Measurements from ENCODE around the gene SLC1A3. TPM values are rescaled to one million over a fixed set of nuclear protein-coding genes. Genes with fewer than 3 reads are reported as not detected.
"Not testable (repeated sequence)": the region's sequence is repeated elsewhere in the genome, so short reads cannot be mapped to it uniquely, and the experiment has no call there.

Gene SLC1A3
- total RNA-seq, 2 donors from 2014 or later, result 11.2 to 18.5 TPM

DNA sequence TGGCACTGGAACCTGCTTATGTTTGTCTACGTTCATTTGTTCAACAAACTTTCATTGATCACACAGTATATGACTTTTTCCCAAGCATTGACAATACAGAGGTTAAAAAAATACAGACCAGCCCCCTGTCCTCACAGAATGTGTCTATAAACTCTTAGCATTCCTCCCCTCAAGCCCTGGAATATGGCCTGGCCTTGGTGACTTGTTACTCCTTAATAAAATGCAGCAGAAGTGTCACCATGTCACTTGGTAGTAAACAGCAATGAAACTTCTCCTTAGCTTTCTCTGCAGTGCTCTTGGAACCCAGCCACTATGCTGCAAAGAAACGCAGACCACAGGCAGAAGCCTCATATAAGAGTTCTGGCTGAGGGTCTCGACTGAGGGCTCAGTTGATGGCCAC, 19.1 kb upstream of the SLC1A3 start:
- WGBS, 2 donors, result 46 to 56% methylated on average over 3 of the region's 3 CpGs
- H3K36me3 ChIP-seq (replicated peaks in 1 of 2; ENCODE audit: insufficient read depth in 1 of 2, low read depth in 2 of 2), result no peaks in the 10 kb centered on the region
- ATAC-seq, result no peak
- TF ChIP-seq, protein P1, sequence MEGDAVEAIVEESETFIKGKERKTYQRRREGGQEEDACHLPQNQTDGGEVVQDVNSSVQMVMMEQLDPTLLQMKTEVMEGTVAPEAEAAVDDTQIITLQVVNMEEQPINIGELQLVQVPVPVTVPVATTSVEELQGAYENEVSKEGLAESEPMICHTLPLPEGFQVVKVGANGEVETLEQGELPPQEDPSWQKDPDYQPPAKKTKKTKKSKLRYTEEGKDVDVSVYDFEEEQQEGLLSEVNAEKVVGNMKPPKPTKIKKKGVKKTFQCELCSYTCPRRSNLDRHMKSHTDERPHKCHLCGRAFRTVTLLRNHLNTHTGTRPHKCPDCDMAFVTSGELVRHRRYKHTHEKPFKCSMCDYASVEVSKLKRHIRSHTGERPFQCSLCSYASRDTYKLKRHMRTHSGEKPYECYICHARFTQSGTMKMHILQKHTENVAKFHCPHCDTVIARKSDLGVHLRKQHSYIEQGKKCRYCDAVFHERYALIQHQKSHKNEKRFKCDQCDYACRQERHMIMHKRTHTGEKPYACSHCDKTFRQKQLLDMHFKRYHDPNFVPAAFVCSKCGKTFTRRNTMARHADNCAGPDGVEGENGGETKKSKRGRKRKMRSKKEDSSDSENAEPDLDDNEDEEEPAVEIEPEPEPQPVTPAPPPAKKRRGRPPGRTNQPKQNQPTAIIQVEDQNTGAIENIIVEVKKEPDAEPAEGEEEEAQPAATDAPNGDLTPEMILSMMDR (IDR thresholded peaks at IDR 0.05), result no peak
- TF ChIP-seq POLR2A (IDR thresholded peaks at IDR 0.05), result no peak
- H3K27ac ChIP-seq, result no peak overlapping the region
- H3K27me3 ChIP-seq, result no peaks in the 10 kb centered on the region
- no peak for DNase-seq
- no peaks in the 10 kb centered on the region for H3K9me3 ChIP-seq
- no peaks in the 10 kb centered on the region for H3K4me1 ChIP-seq
- H3K4me3 ChIP-seq, result no peak overlapping the region
- intact Hi-C loops (cut with DNase I), result no loop called here

DNA sequence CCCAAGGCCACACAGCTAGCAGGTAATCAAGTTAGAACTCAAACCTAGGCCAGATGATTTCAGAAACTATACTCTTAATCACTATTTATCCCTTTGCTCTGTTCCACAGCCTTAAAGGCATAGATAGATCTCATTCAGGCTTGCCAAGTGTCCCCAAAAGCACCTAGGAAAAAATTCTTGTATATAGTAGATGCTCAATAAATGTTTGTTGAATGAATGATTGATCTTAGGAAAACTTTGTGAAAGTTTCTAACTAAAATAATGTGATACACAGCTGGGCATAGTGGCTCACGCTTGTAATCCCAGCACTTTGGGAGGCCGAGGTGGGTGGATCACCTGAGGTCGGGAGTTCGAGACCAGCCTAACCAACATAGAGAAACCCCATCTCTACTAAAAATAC, 16.7 kb upstream of the SLC1A3 start:
- H3K4me3 ChIP-seq; intact Hi-C loops (cut with DNase I); H3K9me3 ChIP-seq; H3K36me3 ChIP-seq (replicated peaks in 1 of 2; ENCODE audit: insufficient read depth in 1 of 2, low read depth in 2 of 2); DNase-seq; H3K27me3 ChIP-seq; ATAC-seq; H3K4me1 ChIP-seq; H3K27ac ChIP-seq: not testable (repeated sequence)
- WGBS, 2 donors, result 80 to 82% methylated on average over 4 of the region's 4 CpGs

DNA sequence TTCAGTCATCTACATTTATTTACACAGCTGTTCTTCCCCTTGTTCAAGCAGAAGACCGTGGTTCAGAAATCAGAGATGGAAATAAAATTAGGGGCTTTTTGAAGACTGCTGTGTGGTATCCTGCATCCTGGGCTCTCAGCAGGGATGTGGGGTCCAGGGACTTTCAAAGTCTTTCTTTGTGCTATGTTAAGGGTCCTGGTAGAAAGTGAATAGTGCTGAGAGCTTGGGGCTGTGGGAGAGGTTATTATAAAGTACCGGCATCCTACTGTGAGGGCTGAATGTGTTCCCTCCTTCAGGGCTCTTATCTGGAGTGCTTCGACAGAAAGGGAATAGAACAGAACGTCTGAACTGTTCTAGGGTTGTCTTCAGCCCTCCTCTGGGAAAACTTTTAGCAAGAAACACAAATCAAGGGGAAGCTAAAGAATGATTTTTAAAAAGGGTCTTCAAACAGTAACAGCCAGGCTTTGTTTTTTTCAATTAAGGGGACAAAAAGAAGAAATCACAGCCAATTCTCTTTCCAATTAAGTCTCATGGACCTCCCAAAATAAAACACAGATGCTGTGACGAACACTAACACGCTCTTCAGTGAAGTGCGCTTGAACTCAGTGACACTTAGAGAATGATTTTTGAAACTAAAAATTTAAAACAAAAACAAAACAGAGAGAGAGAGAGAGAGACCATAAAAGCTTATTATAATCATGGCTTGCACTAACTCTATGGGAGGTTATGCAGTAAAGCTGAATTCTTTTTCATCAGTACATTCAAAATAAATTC, 15.7 kb upstream of the SLC1A3 start:
- no peaks in the 10 kb centered on the region for H3K9me3 ChIP-seq
- no peak overlapping the region for H3K4me3 ChIP-seq
- ATAC-seq (no peak), DNase-seq (no peak)
- 51 to 65% methylated on average over 7 of the region's 7 CpGs for WGBS, 2 donors
- intact Hi-C loops (cut with DNase I), result no loop called here
- no peak overlapping the region for H3K27ac ChIP-seq
- no peaks in the 10 kb centered on the region for H3K27me3 ChIP-seq
- H3K36me3 ChIP-seq (replicated peaks in 1 of 2; ENCODE audit: insufficient read depth in 1 of 2, low read depth in 2 of 2), result no peaks in the 10 kb centered on the region
- no peaks in the 10 kb centered on the region for H3K4me1 ChIP-seq
- no peak for TF ChIP-seq POLR2A (IDR thresholded peaks at IDR 0.05)
- TF ChIP-seq, protein P1 (IDR thresholded peaks at IDR 0.05), result no peak

DNA sequence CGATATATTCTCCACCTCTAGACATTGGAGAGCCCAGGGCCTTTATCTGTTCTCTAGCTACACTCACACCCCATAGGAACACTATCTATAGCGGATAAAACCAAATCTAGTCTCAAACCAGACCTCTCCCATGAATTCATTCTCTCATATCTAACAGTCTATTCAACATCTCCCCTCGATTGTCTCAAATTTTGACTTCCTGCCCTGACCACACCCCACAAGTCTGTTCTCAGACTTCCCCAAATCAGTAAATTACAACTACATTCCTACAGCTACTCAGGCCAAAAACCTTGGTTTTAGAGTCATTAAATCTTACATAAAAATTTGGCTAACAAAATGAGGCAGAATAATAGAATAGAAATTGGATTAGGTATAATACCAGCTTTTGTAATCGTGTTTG, 12.5 kb upstream of the SLC1A3 start:
- H3K27ac ChIP-seq, result no peak overlapping the region
- no peaks in the 10 kb centered on the region for H3K27me3 ChIP-seq
- ATAC-seq (no peak), DNase-seq (no peak)
- TF ChIP-seq, protein P1 (IDR thresholded peaks at IDR 0.05), result no peak
- TF ChIP-seq POLR2A (IDR thresholded peaks at IDR 0.05), result no peak
- H3K9me3 ChIP-seq, result no peaks in the 10 kb centered on the region
- WGBS, 2 donors, result 63 to 68% methylated on average over 4 of the region's 4 CpGs
- intact Hi-C loops (cut with DNase I), result no loop called here
- H3K36me3 ChIP-seq (replicated peaks in 1 of 2; ENCODE audit: insufficient read depth in 1 of 2, low read depth in 2 of 2), result no peaks in the 10 kb centered on the region
- no peaks in the 10 kb centered on the region for H3K4me1 ChIP-seq
- no peak overlapping the region for H3K4me3 ChIP-seq

DNA sequence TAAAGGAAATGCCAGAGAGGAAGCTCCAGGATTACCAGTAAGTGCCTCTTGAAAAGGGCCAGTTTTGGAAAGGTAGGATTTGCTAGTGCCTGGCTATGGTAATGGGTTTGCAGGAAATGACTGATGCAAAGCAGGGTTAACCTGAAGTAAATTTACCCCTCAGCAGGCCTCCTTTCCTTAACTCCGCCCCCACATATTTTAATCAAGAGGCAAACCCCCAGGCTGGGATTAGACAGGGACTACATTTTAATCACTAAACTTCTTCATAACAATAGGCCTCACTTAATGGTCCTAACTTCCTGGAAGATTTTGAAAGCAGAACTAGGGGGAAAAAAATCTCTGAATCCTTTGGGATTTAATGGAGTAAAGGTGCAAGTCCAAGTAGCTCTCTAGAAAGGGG, 10.2 kb upstream of the SLC1A3 start:
- no peaks in the 10 kb centered on the region for H3K9me3 ChIP-seq
- H3K27me3 ChIP-seq, result no peaks in the 10 kb centered on the region
- intact Hi-C loops (cut with DNase I), result no loop called here
- no peak overlapping the region for H3K27ac ChIP-seq
- H3K4me1 ChIP-seq, result no peaks in the 10 kb centered on the region
- H3K36me3 ChIP-seq (replicated peaks in 1 of 2; ENCODE audit: insufficient read depth in 1 of 2, low read depth in 2 of 2), result no peaks in the 10 kb centered on the region
- ATAC-seq (no peak), DNase-seq (no peak)
- no peak for TF ChIP-seq POLR2A (IDR thresholded peaks at IDR 0.05)
- 88 to 93% methylated on average over 1 of the region's 1 CpG for WGBS, 2 donors
- H3K4me3 ChIP-seq, result no peak overlapping the region

DNA sequence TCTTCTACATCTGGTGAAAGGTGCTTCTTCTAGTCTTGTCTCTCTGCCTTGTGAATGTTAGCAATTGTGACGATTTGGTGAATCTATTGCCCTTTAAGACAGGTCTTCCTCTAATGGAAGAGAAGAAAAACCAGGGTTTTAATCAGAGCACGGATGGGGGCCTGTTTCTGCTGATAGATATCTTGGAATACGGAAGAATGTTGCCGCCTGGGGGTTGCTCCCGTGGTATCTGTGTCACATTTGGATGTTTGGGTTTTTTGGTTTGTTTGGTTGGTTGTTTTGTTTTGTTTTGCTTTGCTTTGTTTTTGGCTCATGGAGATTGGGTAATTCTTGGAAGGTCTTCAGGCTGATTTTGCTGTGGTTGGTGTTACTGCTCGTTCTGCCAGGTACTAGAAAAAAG, 9.7 kb upstream of the SLC1A3 start:
- intact Hi-C loops (cut with DNase I), result no loop called here
- WGBS, 2 donors, result 69 to 76% methylated on average over 6 of the region's 6 CpGs
- no peak for TF ChIP-seq POLR2A (IDR thresholded peaks at IDR 0.05)
- TF ChIP-seq, protein P1 (IDR thresholded peaks at IDR 0.05), result no peak

More for the DNA sequence above, 9.7 kb upstream of the SLC1A3 start:
- no peaks in the 10 kb centered on the region for H3K4me1 ChIP-seq
- no peak overlapping the region for H3K27ac ChIP-seq
- ATAC-seq (no peak), DNase-seq (no peak)
- H3K4me3 ChIP-seq, result no peak overlapping the region
- H3K27me3 ChIP-seq, result no peaks in the 10 kb centered on the region
- H3K36me3 ChIP-seq (replicated peaks in 1 of 2; ENCODE audit: insufficient read depth in 1 of 2, low read depth in 2 of 2), result no peaks in the 10 kb centered on the region
- no peaks in the 10 kb centered on the region for H3K9me3 ChIP-seq

Measured in body of pancreas (tissue), 4 donors.